Mesothelial cell of epicardium (in vitro differentiated cells): Measurements from ENCODE around the gene KIAA1191. TPM values are rescaled to one million over a fixed set of nuclear protein-coding genes. Genes with fewer than 3 reads are reported as not detected.

Experiments
- DNase-seq, 2 experiments: peaks; one replicate each; pipeline ENCODE4 v3.0.0; 2021; ENCODE audit warnings: low spot score in 2 of 2; ENCODE audit not compliant: unreplicated experiment in 2 of 2
- H3K27ac Mint-ChIP-seq: 2 replicates; pipeline ENCODE4 v1.8.0; 2021; ENCODE audit warnings: mixed read lengths
- H3K27me3 Mint-ChIP-seq: 2 replicates; pipeline ENCODE4 v1.8.0; 2021; ENCODE audit warnings: low read depth, mixed read lengths
- H3K36me3 Mint-ChIP-seq: 2 replicates; pipeline ENCODE4 v1.8.0; 2021; ENCODE audit warnings: mixed read lengths
- H3K4me1 Mint-ChIP-seq: 2 replicates; pipeline ENCODE4 v1.8.0; 2021; ENCODE audit warnings: mixed read lengths
- H3K4me3 Mint-ChIP-seq: 2 replicates; pipeline ENCODE4 v1.8.0; 2021; ENCODE audit warnings: mild to moderate bottlenecking, moderate library complexity, mixed read lengths
- H3K9me3 Mint-ChIP-seq: 2 replicates; pipeline ENCODE4 v1.8.0; 2021; ENCODE audit warnings: mixed read lengths
- total RNA-seq: library from RNA; stranded (reverse); gene quantifications from 3 replicates; pipeline ENCODE4 v1.2.1, GENCODE V29; 2021
- TF ChIP-seq, protein P1 (sequence below): fragments of 200-600 bp; sonication (generic); IDR thresholded peaks from one replicate; pipeline ENCODE4 v1.5.0; 2021; ENCODE audit warnings: antibody characterized with exemption; ENCODE audit not compliant: unreplicated experiment

The KIAA1191 gene
- total RNA-seq, 1 donor from 2014 or later = 91.3 TPM

DNA sequence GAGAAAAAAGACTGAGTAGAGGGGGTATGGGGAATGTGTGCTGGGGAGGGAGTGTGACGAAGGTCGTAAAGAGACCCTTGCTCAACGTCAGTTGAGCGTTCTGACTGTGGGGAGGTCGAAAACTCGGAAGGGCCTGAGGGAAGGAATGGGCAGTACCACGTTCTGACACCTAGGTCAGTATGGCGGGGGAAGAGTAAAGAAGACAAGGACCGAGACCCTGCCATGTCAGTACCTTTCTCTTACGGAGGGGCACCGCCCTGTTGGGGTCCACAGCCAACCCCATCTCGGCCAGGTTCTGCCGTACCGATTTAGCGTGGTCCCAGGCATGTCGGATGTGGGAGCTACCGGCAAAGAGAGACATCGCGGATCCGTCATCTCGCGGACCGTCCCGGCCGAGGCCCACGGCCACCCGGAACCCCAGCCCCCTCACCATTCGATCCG lies 26.5 kb upstream of the KIAA1191 start:
- DNase-seq = no peak
- peak overlapping the region; percentile 100 for H3K27ac Mint-ChIP-seq
- no peaks in the 10 kb centered on the region for H3K27me3 Mint-ChIP-seq
- H3K9me3 Mint-ChIP-seq = no peaks in the 10 kb centered on the region
- H3K4me3 Mint-ChIP-seq = peak overlapping the region; percentile 99
- peaks cover 9% of the 10 kb centered on the region for H3K36me3 Mint-ChIP-seq
- TF ChIP-seq, protein P1, sequence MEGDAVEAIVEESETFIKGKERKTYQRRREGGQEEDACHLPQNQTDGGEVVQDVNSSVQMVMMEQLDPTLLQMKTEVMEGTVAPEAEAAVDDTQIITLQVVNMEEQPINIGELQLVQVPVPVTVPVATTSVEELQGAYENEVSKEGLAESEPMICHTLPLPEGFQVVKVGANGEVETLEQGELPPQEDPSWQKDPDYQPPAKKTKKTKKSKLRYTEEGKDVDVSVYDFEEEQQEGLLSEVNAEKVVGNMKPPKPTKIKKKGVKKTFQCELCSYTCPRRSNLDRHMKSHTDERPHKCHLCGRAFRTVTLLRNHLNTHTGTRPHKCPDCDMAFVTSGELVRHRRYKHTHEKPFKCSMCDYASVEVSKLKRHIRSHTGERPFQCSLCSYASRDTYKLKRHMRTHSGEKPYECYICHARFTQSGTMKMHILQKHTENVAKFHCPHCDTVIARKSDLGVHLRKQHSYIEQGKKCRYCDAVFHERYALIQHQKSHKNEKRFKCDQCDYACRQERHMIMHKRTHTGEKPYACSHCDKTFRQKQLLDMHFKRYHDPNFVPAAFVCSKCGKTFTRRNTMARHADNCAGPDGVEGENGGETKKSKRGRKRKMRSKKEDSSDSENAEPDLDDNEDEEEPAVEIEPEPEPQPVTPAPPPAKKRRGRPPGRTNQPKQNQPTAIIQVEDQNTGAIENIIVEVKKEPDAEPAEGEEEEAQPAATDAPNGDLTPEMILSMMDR = no peak
- peaks cover 20% of the 10 kb centered on the region for H3K4me1 Mint-ChIP-seq

DNA sequence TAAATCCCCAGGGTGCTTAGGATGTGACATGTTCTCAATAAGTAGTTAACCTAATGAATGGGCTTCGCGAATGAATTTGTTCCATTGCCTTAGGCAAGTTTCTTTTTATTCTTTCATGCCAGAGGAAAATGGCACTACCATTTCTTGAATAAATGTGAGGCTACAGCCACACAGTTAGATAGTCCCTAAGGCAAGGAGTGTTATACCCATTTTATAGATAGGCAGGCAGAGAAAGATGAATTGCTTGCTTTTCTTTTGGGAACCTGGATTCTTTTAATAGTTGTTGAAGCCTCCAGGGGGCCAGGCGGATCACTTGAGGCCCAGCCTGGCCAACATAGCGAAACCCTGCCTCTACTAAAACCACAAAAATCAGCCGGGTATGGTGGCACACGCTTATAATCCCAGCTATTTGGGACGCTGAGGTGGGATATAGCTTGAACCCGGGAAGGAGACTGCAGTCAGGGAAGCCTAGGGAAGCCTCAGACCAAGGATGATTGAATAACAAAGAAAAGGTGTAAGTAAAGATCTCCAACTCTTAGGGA lies 25.9 kb upstream of the KIAA1191 start:
- Mint-ChIP-seq H3K36me3 (peaks cover 11% of the 10 kb centered on the region), H3K4me3 (peak overlapping the region; percentile 99), H3K27me3 (no peaks in the 10 kb centered on the region), H3K27ac (peak overlapping the region; percentile 100), H3K4me1 (peaks cover 20% of the 10 kb centered on the region), H3K9me3 (no peaks in the 10 kb centered on the region)
- TF ChIP-seq, protein P1 = no peak
- DNase-seq = no peak

DNA sequence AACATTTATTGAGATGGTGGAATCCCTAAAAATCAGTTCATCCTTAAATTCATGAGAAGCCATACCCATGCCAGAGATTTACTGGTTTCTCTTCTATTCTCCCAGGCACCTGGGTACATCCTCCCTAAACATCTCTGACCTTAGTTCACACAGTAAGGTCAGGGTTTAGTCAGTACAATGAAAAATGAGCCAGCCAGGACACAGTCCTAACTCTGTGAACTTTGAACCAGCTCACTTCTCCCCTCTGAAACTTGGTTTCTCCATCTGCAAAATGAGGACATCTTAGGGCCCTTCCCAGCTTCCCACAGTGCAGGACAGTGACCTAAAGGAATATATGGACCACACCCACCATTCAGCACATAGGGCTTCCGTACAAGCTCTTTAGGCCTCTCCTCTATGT lies 24.9 kb upstream of the KIAA1191 start:
- H3K4me1 Mint-ChIP-seq = peaks cover 20% of the 10 kb centered on the region

DNA sequence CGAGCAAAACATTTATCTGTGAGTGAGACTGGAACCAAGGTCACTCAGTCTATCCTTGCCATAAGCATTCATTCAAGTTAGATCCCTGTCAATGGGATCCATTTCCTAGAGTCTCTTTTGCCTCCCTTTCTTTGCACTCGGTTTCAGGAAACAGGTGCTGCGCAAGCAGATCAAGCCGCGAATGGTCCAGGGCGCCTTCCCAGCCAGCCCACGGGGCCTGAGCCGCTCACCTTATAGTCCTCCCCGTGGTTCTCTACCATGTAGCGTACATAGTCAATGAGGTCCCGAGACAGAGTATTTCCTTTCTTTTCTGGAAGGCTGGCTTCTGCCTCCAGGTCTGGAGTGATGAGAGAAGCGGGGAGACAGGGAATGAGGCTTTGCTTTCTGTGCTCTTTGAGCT lies 23.4 kb upstream of the KIAA1191 start:
- H3K4me1 Mint-ChIP-seq = peaks cover 20% of the 10 kb centered on the region
- H3K4me3 Mint-ChIP-seq = no peak overlapping the region
- H3K27me3 Mint-ChIP-seq = no peaks in the 10 kb centered on the region

More for the DNA sequence above, 24.9 kb upstream of the KIAA1191 start:
- Mint-ChIP-seq H3K4me3 (peak overlapping the region; percentile 99), H3K9me3 (no peaks in the 10 kb centered on the region), H3K36me3 (peaks cover 12% of the 10 kb centered on the region), H3K27ac (no peak overlapping the region), H3K27me3 (no peaks in the 10 kb centered on the region)
- DNase-seq = no peak
- TF ChIP-seq, protein P1 = no peak

DNA sequence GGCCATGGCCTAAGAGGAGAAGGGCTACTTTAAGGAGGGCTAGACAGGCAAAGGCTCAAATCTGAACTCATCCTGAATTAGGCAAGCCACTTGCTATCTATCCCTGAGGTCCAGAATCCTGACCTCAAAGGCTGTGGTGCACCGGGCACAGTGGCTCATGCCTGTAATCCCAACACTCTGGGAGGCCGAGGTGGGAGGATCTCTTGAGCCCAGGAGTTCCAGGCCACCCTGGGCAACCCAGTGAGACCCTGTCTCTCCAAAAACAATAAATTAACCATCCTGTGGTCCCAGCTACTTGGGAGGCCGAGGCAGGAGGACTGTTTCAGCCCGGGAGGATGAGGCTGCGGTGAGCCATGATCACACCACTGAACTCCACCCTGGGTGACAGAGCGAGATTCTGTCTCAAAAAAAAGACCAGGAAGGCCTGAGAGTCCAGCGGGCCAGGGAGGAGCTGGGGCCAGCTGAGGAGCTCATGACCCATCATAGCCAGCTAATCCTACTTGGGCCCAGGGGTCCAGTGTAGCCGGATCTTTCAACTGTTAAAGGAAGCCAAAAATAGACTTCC lies 22.9 kb upstream of the KIAA1191 start:
- Mint-ChIP-seq H3K27me3 (no peaks in the 10 kb centered on the region), H3K4me1 (peaks cover 17% of the 10 kb centered on the region), H3K27ac (no peak overlapping the region), H3K9me3 (no peaks in the 10 kb centered on the region), H3K36me3 (peaks cover 21% of the 10 kb centered on the region), H3K4me3 (no peak overlapping the region)
- TF ChIP-seq, protein P1 = no peak
- no peak for DNase-seq

More for the DNA sequence above, 23.4 kb upstream of the KIAA1191 start:
- TF ChIP-seq, protein P1 = no peak
- peaks cover 16% of the 10 kb centered on the region for H3K36me3 Mint-ChIP-seq
- no peak for DNase-seq
- H3K9me3 Mint-ChIP-seq = no peaks in the 10 kb centered on the region
- H3K27ac Mint-ChIP-seq = no peak overlapping the region

DNA sequence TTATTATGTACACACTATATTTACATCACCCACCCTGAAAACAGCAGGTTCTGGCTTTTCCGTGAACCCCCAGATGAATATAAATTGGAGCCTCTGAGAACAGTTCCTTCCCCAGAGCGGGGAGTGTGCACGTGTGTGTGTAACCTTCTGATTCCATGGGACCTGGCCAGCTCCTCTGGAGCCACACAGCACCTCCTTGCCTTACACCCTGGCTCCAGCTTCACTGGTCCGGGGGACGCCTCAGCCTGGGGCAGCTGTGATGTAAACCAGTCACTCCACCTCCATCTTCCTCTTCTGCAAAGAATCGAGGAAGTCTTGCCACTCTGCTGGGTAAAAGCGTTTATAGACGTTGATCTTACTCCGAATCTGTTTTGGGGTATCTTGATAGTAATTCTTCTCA lies 22.4 kb upstream of the KIAA1191 start:
- H3K36me3 Mint-ChIP-seq = peaks cover 23% of the 10 kb centered on the region
- no peaks in the 10 kb centered on the region for H3K27me3 Mint-ChIP-seq
- H3K4me3 Mint-ChIP-seq = no peak overlapping the region
- peaks cover 13% of the 10 kb centered on the region for H3K4me1 Mint-ChIP-seq
- DNase-seq = no peak
- H3K27ac Mint-ChIP-seq = no peak overlapping the region
- TF ChIP-seq, protein P1 = no peak
- H3K9me3 Mint-ChIP-seq = no peaks in the 10 kb centered on the region
